HEK293T (cell line): ENCODE data around the gene EPS8.

Experiments used
- BHLHE40 ChIP-seq: fragments of 450-650 bp; IDR thresholded peaks from 2 replicates; pipeline ENCODE4 v1.6.1; 2016; ENCODE audit warnings: mild to moderate bottlenecking, moderate library complexity, borderline replicate concordance
- ELF4 ChIP-seq: fragments of 450-650 bp; IDR thresholded peaks from 2 replicates; pipeline ENCODE4 v1.6.1; 2017; ENCODE audit warnings: antibody characterized with exemption
- FOXA1 ChIP-seq: fragments of 450-650 bp; IDR thresholded peaks from 2 replicates; pipeline ENCODE4 v1.6.1; 2016; ENCODE audit warnings: mild to moderate bottlenecking
- FOXM1 ChIP-seq: fragments of 450-650 bp; IDR thresholded peaks from 2 replicates; pipeline ENCODE4 v1.6.1; 2017; ENCODE audit warnings: mild to moderate bottlenecking, borderline replicate concordance
- HDGF ChIP-seq: fragments of 450-650 bp; IDR thresholded peaks from 2 replicates; pipeline ENCODE4 v1.6.1; 2017; ENCODE audit warnings: antibody characterized with exemption, borderline replicate concordance
- L3MBTL2 ChIP-seq: fragments of 450-650 bp; conservative IDR thresholded peaks from 2 replicates; pipeline ENCODE4 v1.6.1; 2016; ENCODE audit warnings: mild to moderate bottlenecking
- SP1 ChIP-seq: fragments of 450-650 bp; IDR thresholded peaks from 2 replicates; pipeline ENCODE4 v1.6.1; 2017
- SUZ12 ChIP-seq: fragments of 450-650 bp; IDR thresholded peaks from 2 replicates; pipeline ENCODE4 v1.6.1; 2016; ENCODE audit warnings: mild to moderate bottlenecking
- TARDBP ChIP-seq: fragments of 450-650 bp; IDR thresholded peaks from 2 replicates; pipeline ENCODE4 v1.6.1; 2016
- TF ChIP-seq, protein P1 (sequence below): fragments of 450-650 bp; IDR thresholded peaks from 2 replicates; pipeline ENCODE4 v1.6.1; 2016

- TF ChIP-seq HDGF (no peak), SUZ12 (no peak), FOXM1 (no peak), BHLHE40 (no peak), FOXA1 (no peak), ELF4 (no peak), L3MBTL2 (no peak), SP1 (no peak), TARDBP (no peak)
- TF ChIP-seq, protein P1, sequence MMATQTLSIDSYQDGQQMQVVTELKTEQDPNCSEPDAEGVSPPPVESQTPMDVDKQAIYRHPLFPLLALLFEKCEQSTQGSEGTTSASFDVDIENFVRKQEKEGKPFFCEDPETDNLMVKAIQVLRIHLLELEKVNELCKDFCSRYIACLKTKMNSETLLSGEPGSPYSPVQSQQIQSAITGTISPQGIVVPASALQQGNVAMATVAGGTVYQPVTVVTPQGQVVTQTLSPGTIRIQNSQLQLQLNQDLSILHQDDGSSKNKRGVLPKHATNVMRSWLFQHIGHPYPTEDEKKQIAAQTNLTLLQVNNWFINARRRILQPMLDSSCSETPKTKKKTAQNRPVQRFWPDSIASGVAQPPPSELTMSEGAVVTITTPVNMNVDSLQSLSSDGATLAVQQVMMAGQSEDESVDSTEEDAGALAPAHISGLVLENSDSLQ, result no peak
These were observed 68.9 kb downstream of the EPS8 start for GRCh38 chr12:15720295-15720694.
